Right lobe of liver (tissue), 4 donors: Measurements from ENCODE around the gene PPP1R2B.

Experiments used
- POLR2A ChIP-seq: fragments of 450-650 bp; IDR thresholded peaks from one replicate; pipeline ENCODE4 v1.6.1; 2017; ENCODE audit warnings: antibody characterized with exemption, mild to moderate bottlenecking
- TF ChIP-seq, protein P1 (sequence below), 4 donors: fragments of 200-600 bp in 3 of 4; fragments of 450-650 bp in 1 of 4; IDR thresholded peaks; one replicate each; pipeline versions ENCODE4 v1.5.1 to v1.8.0; 2016 to 2022; ENCODE audit warnings: antibody characterized with exemption in 4 of 4, mild to moderate bottlenecking in 2 of 4
- donor health status: DM: no; HTN: no; CAD: no.
- donor health status: DM: no; HTN: no; CAD: no.
- donor health status: DM: no; HTN: yes; CAD: no.

DNA sequence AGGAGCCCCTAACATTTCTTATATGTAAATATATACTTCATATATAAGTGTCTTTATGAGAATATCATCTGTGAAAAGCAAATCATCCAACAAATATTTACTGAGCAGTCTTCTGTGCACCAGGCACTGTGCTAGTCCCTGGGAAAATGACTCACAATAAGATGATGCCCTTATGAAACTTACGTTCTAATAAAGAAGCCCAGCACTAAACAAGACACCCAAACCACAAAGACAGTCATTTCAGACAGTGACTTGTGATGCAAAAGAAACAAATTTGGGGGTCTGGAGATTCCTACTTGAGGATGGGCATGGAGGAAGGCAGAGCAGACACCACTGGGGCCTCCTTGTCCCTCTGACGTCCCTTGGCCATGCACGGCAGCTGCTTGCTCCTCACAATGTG, 30.6 kb upstream of the PPP1R2B start:
- TF ChIP-seq, protein P1, sequence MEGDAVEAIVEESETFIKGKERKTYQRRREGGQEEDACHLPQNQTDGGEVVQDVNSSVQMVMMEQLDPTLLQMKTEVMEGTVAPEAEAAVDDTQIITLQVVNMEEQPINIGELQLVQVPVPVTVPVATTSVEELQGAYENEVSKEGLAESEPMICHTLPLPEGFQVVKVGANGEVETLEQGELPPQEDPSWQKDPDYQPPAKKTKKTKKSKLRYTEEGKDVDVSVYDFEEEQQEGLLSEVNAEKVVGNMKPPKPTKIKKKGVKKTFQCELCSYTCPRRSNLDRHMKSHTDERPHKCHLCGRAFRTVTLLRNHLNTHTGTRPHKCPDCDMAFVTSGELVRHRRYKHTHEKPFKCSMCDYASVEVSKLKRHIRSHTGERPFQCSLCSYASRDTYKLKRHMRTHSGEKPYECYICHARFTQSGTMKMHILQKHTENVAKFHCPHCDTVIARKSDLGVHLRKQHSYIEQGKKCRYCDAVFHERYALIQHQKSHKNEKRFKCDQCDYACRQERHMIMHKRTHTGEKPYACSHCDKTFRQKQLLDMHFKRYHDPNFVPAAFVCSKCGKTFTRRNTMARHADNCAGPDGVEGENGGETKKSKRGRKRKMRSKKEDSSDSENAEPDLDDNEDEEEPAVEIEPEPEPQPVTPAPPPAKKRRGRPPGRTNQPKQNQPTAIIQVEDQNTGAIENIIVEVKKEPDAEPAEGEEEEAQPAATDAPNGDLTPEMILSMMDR (IDR thresholded peaks at IDR 0.05) = no peak
- no peak for TF ChIP-seq POLR2A
